ENCODE measurements around the gene C1QC. TPM values are rescaled to one million over a fixed set of nuclear protein-coding genes. Genes with fewer than 3 reads are reported as not detected.

Gene C1QC
- total and polyA plus RNA-seq, 7 donors: 47.9 to 579 (median 198) TPM

DNA sequence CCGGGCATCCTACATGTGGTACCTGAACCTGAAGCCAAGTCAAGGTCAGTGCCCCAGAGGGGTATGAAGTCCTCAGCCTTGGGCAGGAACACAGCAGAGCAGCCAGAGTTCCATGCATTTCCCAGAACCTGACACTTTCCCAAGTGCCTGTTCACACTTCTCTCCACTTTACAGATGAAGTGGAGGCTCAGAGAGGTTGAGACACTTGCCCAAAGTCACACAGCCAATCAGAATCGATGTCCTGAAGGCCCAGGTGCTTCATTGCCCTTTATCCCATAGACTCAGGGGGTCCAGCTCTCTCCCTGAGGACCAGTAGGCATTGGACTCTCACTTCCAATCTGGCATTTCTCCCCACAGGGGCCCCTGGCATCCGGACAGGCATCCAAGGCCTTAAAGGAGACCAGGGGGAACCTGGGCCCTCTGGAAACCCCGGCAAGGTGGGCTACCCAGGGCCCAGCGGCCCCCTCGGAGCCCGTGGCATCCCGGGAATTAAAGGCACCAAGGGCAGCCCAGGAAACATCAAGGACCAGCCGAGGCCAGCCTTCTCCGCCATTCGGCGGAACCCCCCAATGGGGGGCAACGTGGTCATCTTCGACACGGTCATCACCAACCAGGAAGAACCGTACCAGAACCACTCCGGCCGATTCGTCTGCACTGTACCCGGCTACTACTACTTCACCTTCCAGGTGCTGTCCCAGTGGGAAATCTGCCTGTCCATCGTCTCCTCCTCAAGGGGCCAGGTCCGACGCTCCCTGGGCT, 4.8 kb upstream of the C1QC start:
- H3K4me3 ChIP-seq: peak overlapping the region in 2 of 4 donors; percentile 35 to 40
- no peaks in the 10 kb centered on the region for H3K9me3 ChIP-seq
- DNase-seq: no peak
- H3K27me3 ChIP-seq: peaks cover 0 to 7% (median 0%) of the 10 kb centered on the region in 3 donors
- no peaks in the 10 kb centered on the region for H3K36me3 ChIP-seq
- intact Hi-C loops (cut with DNase I): no loop called here
- 77 to 81% methylated on average over 23 of the region's 23 CpGs for WGBS, 2 donors
- no peak overlapping the region for H3K27ac ChIP-seq
- TF ChIP-seq, protein P1, sequence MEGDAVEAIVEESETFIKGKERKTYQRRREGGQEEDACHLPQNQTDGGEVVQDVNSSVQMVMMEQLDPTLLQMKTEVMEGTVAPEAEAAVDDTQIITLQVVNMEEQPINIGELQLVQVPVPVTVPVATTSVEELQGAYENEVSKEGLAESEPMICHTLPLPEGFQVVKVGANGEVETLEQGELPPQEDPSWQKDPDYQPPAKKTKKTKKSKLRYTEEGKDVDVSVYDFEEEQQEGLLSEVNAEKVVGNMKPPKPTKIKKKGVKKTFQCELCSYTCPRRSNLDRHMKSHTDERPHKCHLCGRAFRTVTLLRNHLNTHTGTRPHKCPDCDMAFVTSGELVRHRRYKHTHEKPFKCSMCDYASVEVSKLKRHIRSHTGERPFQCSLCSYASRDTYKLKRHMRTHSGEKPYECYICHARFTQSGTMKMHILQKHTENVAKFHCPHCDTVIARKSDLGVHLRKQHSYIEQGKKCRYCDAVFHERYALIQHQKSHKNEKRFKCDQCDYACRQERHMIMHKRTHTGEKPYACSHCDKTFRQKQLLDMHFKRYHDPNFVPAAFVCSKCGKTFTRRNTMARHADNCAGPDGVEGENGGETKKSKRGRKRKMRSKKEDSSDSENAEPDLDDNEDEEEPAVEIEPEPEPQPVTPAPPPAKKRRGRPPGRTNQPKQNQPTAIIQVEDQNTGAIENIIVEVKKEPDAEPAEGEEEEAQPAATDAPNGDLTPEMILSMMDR (IDR thresholded peaks at IDR 0.05): no peak
- no peak for TF ChIP-seq POLR2AphosphoS5 (IDR thresholded peaks at IDR 0.05)
- TF ChIP-seq EP300 (IDR thresholded peaks at IDR 0.05): no peak
- no peak for TF ChIP-seq POLR2A (IDR thresholded peaks at IDR 0.05)
- peaks cover 0 to 8% (median 0%) of the 10 kb centered on the region in 4 donors for H3K4me1 ChIP-seq

DNA sequence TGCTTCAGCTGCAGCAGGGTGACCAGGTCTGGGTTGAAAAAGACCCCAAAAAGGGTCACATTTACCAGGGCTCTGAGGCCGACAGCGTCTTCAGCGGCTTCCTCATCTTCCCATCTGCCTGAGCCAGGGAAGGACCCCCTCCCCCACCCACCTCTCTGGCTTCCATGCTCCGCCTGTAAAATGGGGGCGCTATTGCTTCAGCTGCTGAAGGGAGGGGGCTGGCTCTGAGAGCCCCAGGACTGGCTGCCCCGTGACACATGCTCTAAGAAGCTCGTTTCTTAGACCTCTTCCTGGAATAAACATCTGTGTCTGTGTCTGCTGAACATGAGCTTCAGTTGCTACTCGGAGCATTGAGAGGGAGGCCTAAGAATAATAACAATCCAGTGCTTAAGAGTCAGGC, 4.1 kb upstream of the C1QC start:
- 25 to 32% methylated on average over 8 of the region's 8 CpGs for WGBS, 2 donors
- H3K4me3 ChIP-seq: peak overlapping the region in 2 of 4 donors; percentile 35 to 40
- no peaks in the 10 kb centered on the region for H3K36me3 ChIP-seq
- H3K9me3 ChIP-seq: no peaks in the 10 kb centered on the region
- intact Hi-C loops (cut with DNase I): no loop called here
- H3K4me1 ChIP-seq: peaks cover 0 to 8% (median 0%) of the 10 kb centered on the region in 4 donors
- no peak for DNase-seq
- H3K27ac ChIP-seq: no peak overlapping the region
- TF ChIP-seq EP300 (IDR thresholded peaks at IDR 0.05) (no peak), POLR2A (IDR thresholded peaks at IDR 0.05) (no peak)
- TF ChIP-seq, protein P1 (IDR thresholded peaks at IDR 0.05): no peak
- peaks cover 0 to 7% (median 0%) of the 10 kb centered on the region in 3 donors for H3K27me3 ChIP-seq

DNA sequence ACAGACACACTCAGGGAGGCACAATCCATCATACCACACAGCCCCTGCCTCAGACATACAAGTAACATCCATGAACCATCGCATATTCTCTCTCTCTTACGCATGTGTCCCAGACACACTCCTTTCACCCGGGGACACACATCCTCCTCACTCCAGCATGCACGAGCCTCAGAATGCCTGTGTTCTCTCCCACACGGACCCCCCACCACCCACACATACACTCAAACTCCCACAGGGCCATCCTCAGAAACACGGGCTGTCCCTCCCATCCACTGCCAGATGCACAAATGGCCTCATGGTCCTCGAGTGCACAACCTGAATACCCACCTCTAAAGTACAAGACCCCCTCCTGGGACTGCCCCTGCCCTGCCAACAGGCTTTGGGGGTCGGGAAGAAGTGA, 2.2 kb upstream of the C1QC start:
- intact Hi-C loops (cut with DNase I): no loop called here
- Histone ChIP-seq H3K36me3 (no peaks in the 10 kb centered on the region), H3K27me3 (peaks cover 0 to 7% (median 0%) of the 10 kb centered on the region in 3 donors), H3K4me3 (no peak overlapping the region), H3K9me3 (no peaks in the 10 kb centered on the region), H3K27ac (no peak overlapping the region), H3K4me1 (peaks cover 0 to 8% (median 0%) of the 10 kb centered on the region in 4 donors)
- no peak for DNase-seq
- WGBS, 2 donors: 53 to 67% methylated on average over 8 of the region's 8 CpGs
- TF ChIP-seq POLR2AphosphoS5 (IDR thresholded peaks at IDR 0.05) (no peak), POLR2A (IDR thresholded peaks at IDR 0.05) (no peak), EP300 (IDR thresholded peaks at IDR 0.05) (no peak)
- TF ChIP-seq, protein P1 (IDR thresholded peaks at IDR 0.05): no peak

DNA sequence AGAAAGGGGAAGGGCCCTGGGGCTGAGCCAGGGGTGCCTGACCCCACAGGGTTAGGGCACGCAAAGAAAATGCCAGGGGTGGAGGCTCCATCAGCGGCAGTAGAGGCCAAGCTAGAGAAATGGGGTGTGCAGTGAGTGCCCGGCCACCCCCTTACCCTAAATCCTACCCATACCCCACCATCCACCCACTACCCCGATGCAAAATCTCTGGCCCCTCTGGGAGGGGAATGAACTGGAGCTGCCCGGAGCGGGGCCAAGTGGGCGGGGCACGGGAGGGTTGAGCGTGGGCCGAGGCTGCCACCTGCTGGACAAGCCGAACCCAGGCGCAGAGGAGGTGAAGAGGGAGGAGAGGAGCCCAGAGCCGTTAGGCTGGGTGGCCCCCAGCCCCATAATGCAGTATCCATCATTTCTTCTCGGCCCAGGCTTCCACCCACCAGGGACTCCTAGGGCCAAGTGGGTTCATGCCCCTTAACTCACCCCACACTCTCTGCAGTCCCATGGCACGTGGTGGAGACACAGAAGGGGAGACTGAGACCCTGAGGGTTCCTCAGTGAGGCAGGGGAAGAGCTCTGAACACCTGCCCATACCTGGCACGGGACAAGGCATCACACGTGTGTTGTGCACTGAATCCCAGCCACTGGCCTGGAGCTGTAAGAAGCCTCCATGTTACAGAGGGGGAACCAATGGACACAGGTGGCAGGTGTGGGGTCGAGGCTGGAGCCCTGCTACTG, 1.4 kb upstream of the C1QC start:
- no peak overlapping the region for H3K4me3 ChIP-seq
- intact Hi-C loops (cut with DNase I): loop anchor here (1.0 kb wide), 1 partner anchor 222 kb away; no protein-coding TSS in a partner anchor
- H3K27ac ChIP-seq: no peak overlapping the region
- H3K27me3 ChIP-seq: peaks cover 0 to 7% (median 0%) of the 10 kb centered on the region in 3 donors
- no peaks in the 10 kb centered on the region for H3K9me3 ChIP-seq
- H3K4me1 ChIP-seq: peaks cover 0 to 8% (median 0%) of the 10 kb centered on the region in 4 donors
- H3K36me3 ChIP-seq: no peaks in the 10 kb centered on the region
- peak; percentile 88 for DNase-seq
- TF ChIP-seq, protein P1 (IDR thresholded peaks at IDR 0.05): peak; percentile 73 to 91 (median 88)
- TF ChIP-seq POLR2A (IDR thresholded peaks at IDR 0.05) (no peak), POLR2AphosphoS5 (IDR thresholded peaks at IDR 0.05) (peak in 2 of 4 donors; percentile 52 to 71), EP300 (IDR thresholded peaks at IDR 0.05) (no peak)
- WGBS, 2 donors: 6 to 15% methylated on average over 18 of the region's 18 CpGs

Data from sigmoid colon (tissue), 7 donors.